HG02852 (cell line): ENCODE measurements around the gene HSPA12A.
"Not testable (repeated sequence)": the region's sequence is repeated elsewhere in the genome, so short reads cannot be mapped to it uniquely, and the experiment has no call there.

Experiments
- ATAC-seq: cut with Tn5 transposase; IDR thresholded peaks from one replicate; pipeline ENCODE4 v1.9.1; 2021; ENCODE audit warnings: mild to moderate bottlenecking, moderate library complexity; ENCODE audit not compliant: unreplicated experiment

The HSPA12A gene

DNA sequence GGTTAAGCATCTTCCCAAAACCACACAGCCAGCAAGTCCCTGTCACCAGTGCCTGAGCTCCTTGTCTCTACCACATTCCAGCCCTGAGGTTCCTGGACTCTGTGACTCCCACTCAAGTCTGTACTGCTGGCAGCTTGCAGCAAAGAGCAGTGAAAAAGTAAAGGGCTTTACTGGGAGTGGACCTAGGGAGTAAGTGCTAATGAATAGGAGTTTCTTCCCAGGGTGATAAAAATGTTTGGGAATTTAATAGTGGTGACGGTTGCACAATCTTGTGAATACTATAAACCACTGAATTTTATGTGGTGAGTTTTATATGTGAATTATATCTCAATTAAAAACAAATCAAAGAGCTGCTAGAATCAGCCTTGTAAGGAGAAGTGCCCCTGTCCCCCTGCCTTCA is 22.6 kb downstream of the HSPA12A start:
- ATAC-seq: no peak

DNA sequence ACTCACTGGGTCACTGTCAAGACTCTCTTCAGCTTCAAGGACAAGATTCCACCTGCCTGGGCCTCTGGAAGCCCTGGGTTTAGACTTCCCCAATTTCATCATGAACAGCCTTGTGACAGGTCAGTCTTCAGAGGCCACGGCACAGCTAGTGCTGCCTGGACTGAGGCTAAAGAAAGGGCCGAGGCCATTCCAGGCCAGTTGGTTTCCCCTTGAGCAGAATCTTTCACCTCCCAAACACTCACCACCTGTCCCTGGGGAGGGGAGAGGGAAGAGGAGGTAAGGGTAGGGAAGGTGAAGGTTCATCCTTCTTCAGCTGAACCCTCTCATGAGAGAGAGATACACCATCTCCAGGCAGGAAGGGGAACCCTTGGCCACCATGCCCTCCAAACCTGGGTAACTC is 24.3 kb downstream of the HSPA12A start:
- no peak for ATAC-seq

DNA sequence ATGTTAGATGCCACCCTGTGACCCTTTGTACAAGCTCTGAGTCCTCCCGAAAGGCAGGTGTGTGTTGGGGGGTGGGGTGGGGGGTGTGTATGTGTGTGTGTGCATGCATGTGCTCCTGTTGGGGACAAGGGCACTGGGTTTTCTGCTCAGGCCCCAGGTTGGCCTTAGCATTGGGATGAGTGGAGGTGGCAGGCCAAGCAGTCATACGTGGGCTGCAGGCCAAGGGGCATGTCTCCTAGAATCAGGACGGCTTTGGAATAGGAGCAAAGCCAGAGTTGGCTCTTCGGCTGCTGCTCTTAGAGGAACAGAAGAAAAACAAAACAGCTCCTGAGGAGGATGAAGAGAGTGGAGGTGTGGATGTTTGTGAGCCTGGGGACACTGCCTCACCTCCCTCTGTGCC is 26.0 kb downstream of the HSPA12A start:
- no peak for ATAC-seq

DNA sequence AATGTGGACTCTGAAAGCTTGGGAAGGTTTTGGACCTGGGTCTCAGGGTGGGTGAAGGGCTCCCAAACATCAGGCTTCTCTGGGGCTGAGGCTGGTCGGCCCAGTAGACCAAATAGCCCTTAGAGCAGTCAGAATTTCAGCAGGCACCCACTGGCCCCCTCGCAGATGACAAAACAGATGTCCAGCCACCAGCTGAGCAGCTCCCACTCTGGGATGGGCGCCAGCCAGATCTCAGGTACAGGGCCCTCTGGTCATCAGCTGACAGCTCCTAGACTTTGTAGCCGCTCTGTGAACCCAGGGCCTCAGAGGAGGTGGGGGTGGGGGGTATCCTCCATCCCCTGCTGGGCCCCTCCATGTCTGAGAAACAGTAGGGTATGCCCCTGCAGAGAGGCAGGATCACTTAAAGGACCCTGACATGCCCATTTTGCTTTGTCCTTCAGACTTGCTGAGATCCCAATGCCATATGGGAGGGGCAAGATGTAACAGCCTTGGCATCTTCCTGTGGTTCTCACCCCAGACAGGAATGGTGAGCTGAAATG is 26.5 kb downstream of the HSPA12A start:
- no peak for ATAC-seq

DNA sequence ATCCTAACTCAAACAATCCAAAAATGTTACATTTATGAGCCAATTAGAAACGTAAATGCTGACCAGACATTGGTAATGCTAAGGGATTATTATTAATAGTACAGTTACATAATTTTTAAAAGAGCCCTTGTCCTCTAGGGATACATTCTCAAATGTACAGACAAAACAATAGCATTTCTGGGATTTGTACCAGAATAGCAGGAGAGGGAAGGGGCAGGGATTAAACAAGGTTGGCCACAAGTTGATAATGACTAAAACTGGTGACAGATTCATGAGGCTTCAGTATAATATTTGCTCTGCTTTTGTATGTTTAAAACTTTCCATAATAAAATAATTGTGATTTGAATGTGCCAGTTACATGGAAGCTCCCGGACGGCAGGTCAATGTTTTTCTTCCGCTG is 27.0 kb downstream of the HSPA12A start:
- no peak for ATAC-seq

DNA sequence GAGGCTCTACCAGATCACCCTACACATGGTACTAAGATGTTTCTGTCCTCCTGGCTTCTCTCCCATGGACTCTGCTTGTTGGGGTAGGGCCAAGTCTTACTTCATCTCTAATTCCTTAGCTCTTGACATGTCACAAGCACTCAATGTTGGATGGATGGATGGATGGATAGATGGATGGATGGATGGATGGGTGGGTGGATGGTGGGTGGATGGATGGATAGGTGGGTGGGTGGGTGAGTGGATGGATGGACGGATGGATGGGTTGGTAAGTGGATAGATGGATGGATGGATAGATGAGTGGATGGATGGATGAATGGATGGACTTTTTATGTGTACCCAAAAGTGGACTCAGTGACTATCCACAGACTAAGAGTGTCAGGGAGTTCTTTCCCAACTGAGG is 28.5 kb downstream of the HSPA12A start:
- ATAC-seq: no peak

DNA sequence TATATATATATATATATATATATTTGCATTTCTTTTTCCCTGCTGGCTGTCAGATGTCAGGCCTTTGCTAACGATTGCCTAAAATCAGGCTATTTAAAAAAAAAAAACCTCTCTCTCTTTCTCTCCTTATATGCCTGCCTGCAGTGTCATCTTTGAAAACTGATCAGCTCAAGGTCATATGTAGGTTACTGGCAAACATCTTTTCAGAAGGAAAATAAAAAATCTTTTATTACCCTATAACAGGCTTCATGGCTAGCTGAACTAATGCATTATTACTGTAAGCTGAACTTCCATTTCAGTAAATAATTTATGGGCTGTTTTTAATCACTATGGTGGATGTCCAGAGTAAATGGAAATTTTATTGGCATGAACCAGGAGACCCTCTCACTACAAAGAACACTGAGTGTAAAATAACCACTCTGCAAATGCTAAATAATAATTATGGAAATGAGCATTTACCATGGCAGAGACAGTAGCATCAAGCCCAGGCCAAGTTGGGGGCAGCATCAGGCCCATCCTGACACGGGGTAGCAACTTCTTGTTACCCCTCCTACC is 29.3 kb downstream of the HSPA12A start:
- no peak for ATAC-seq

DNA sequence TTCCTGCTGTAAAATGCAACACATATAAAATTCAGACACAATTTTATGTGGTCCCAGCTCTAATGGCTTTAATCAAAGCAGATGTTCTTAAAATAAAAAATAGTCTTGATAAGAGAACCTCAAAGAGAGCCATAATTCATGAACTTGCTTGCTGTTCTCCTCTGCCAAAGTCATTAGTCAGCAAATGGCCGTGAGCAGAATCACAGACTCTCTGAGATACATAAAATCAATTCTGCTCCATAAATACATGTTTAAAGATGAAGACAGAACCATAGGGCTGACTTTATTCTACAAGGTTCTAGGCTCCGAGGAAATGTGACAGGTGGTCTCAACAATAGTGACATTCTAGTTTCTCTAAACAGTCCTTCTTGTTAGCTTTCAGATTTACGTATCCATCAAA is 29.8 kb downstream of the HSPA12A start:
- ATAC-seq: no peak

DNA sequence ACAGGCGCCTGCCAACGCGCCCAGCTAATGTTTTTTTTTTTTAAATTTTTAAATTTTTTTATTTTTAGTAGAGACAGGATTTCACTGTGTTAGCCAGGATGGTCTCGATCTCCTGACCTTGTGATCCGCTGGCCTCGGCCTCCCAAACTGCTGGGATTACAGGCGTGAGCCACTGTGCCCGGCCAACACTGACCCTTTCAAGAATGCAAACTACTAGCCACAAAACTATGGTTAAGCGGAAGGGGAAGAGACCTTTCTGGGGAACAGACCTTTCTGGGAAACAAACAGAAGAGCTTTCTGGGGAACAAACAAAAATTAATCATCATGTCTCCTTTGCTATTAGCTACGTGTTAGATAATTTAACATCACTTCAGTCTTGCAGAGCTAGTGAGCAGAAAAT is 30.6 kb downstream of the HSPA12A start:
- not testable (repeated sequence) for ATAC-seq

DNA sequence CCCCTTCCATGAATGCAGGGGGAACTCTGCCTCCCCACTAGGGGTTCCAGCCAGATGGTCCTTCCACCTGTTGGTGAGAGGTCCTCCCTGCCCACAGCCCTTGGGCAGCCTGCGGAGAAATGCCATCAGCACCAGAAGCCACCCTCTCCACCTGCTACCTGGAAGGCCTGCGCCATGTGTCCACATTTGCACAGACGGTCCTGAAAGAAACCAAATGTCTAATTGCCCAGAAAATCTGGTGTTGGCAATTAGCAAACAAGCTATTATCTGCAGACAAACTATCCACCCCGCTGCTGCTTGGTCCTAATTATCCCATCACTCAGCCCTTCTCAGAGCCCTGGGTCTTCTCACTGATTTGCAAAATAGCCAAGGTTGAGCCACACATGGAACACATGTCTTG is 32.3 kb downstream of the HSPA12A start:
- ATAC-seq: no peak

DNA sequence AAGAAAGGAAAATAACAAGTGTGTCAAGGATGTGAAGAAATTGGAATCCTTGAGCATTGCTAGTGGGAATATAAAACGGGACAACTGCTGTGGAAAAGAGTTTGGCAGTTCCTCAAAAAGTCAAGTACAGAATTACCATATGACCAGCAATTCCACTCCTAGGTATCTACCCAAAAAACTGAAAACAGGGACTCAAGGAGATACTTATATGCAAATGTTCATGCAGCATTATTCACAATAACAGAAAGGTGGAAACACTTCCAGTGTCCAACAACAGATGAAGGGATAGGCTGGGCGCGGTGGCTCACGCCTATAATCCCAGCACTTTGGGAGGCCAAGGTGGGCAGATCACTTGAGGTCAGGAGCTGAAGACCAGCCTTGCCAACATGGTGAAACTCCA is 33.5 kb downstream of the HSPA12A start:
- no peak for ATAC-seq

DNA sequence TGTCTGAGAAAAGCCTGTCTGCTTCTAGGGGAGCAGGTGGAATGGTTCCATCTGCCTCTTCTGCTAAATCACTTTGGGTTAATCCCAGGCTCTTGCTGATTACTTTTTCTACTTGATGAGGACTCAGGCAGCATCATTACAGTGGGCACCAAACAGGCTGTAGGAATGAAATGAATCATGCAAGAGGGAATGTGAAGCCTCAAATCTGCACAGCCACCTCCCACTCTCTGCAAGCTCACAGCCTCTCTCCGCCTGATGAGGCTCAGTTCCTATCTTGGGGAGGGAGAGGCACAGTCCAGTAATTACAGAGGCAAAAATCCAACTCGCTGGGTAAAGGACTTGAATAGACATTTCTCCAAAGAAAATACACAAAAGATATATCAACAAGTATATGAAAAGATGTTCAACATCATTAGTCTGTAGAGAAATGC is 34.0 kb downstream of the HSPA12A start:
- no peak for ATAC-seq

DNA sequence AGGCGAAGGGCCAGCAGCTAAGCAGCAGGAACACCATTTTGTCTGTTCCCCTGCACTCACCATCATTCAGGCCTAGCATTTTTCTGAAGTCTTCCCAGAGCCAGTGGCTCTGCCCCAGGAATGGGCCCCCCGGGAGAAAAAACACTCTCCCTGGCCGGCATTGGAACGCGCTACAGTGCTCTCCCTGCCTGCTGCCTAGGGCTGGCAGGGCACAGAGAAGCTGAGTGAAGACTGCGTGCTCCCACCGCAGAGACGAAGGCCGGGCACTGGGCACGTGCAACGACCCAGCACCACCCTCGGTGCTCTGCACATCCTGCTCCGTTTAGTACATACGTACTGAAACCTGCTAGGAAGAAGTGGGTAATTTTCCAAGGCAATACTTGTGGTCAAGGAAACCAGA is 34.4 kb downstream of the HSPA12A start:
- no peak for ATAC-seq

DNA sequence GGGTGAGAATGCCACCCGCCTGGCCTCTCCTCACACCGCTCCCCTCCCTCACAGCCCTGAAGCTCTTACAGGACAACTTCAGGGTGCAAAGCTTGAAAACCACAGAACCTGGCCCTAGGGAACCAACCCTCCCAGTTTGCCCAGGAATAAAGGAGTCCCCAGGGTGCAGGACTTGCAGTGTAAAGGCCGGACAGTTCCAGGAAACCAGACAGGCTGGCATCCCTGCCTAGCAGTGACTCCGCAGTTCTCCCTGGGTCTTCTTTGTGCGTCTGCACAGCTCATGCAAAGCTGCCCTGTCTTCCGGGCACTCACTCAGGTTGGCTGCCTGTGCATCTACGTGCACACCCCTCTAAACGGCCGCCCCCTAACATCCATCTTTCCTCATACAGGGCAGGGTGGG is 36.1 kb downstream of the HSPA12A start:
- ATAC-seq: no peak

DNA sequence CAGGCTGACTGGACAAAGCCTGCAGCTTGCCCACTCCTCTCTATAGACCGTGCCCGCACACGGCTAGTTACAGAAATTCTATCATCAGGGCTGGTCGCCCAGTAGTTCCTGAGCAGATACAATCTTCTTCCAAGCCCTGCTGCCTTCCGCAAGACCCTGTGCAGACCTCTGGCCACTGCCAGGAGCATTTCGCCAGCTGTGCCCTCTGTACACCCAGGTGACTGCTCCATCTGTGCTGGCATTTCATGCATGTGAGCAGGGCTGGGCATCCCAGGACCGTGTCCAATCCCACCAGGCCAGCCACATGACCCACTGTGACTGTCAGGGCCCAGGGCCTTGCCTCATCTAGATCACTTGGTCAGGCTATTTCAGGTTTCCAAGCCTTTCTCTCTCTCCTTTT is 36.9 kb downstream of the HSPA12A start:
- ATAC-seq: no peak

DNA sequence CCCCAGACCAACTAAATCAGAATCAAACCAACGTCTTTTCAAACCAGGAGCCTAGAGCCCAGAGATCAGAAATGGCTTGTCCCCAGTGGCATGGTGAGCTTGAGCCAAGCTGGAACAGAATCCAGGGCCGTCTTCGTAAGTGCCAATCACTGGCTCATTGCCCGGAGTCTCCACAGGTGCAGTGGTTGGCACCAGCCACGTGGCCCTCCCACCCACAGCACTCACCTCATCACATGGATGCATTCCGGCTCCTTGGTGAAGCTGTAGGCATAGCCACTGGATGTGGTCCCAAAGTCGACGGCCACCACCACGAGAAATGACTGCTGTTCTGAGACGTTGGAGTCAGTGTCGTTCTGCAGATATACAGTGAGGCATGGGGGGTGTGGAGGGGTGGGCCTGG is 37.4 kb downstream of the HSPA12A start:
- no peak for ATAC-seq

DNA sequence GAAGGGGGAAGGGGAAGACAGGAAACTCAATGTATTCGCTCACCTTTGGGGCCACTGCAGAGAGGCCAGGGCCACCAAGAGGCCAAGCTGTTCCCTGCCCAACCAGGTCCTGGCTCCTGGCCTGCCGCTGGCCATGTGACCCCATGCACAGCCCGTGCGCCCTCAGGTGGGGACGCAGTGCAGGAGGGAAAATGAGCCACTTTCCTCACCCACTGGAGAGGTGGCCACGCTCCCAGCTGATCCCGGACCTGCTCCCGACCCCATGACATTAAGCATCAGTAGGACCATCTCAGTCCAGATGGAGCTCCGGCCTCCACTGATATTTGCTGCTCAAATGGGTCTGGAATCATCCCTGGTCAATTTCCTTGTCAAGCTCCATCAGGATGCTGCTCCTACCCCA is 40.2 kb downstream of the HSPA12A start:
- no peak for ATAC-seq

DNA sequence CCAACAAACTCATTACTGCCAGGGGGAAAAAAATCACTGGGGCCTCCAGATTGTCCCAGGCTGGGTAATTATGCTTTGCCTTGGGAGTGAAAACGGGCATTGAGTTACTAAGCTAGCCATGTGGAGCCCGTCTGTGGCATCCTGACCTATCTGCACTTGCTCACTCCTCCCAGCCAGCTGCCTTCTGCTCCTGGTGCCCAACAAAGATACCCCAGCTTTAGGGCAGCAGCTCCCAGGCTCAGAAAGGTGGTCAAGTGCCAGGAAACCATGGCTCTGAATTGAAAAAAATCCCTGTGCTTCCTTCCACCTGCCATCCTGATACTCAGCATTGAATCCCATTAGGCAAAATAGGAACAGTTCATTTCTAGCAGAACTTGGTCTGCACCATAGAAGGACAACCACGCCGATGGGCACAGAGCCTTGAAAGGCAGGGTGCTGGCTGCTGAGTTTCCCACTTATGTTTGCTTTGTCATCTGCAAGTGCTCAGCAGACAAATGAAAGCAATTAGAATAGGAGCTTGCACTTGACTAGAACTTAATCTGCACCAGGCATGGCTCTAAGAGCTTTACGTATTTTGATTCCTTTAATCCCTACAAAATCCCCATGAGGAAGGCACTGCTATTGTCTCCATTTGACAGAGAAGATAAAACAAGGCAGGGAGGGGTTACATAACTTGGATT is 42.8 kb downstream of the HSPA12A start:
- no peak for ATAC-seq

DNA sequence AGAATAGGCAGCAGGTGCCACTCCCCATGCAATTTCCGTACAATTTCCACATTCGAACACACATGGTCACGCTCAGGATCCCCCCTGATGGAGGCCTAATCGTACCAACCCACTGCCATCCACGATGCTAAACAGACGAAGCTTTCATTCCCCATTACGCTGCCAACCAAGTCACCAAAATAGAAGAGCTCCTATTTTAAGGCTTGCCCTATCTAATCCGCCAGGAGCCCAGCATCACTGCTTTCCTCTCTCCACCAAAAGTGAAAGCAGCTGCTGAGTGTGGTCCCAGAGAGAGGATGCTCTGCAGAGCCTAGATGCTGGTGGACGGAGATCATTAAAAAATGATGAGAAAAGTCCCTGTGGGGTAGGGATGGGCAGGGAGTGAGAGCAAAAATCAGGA is 43.3 kb downstream of the HSPA12A start:
- ATAC-seq: no peak

DNA sequence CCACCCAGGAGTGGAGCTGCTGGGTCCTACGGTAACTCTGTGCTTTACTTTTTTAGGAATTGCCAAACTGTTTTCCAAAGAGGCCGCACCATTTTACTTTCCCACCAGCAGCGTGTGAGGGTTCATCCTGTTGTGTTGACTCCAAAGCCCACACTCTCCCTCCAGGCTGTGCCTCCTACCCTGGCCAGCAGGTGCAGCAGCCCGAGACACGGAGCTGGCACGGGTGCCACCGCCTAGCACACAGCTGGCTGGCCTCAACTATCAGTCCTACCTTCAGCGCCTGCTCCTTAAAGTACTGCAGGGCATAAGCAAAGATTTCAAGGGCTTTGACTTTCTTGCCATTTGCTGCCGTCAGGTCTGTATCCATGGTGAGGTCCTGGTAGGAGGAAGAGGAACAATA is 44.0 kb downstream of the HSPA12A start:
- no peak for ATAC-seq

DNA sequence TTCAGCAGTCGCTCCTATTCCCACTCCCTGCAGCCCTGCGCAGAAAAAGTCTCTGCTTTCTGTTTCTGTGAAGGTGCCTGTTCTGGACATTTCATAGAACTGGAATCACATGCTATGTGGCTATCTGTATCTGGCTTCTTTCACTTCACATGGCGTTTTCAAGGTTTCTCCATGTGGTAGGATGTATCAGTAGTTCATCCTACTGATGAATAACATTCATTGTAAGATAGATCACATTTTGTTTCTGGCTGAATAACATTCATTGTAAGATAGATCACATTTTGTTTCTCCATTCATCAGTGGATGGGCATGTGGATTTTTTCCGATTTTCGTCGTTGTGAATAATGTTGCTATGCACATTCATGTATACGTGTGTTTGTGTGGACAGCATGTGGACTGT is 44.5 kb downstream of the HSPA12A start:
- no peak for ATAC-seq

DNA sequence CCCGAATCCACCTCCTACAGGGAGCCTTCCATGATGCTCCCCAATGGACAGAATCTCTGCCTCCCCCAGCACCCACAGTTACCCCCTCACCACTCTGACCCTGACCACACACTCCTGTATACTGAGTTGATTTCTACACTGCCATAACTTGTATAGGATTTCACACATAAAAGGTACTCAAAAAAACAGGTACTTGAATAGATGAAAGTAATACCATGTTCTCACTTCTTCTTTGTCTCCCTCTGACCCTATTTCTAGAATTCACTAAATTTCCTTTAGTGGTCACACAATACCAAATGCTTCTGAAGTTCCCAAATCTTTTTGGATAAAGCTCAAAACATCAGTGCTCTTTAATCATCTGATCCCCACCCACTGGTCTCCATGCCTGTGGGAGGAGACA is 45.4 kb downstream of the HSPA12A start:
- ATAC-seq: peak; percentile 72

DNA sequence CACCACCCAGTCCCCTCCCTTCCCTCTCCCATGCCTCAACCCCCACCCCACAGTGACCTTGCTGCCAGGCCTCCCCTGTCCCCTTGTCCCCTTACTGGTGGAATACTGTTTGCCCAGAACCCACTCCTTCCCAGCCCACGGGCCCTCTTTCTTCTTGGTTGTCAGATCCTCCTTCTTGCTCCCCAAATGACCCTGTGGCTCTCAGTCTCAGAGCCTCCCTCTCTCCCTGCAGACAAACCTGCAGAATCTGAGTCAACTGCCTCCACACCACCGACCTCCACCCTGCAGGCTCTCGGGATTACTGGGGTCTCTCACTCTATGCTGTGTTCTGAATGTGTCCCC is 47.5 kb downstream of the HSPA12A start:
- ATAC-seq: no peak
